Heart left ventricle (tissue), 13 donors: ENCODE results near the gene TOMM5.

Source experiments
- POLR2A ChIP-seq, 2 donors: fragments of 450-650 bp; IDR thresholded peaks; one replicate each; pipeline ENCODE4 v1.6.1; 2017; ENCODE audit warnings: antibody characterized with exemption in 2 of 2, mild to moderate bottlenecking in 2 of 2, moderate library complexity in 2 of 2
- TF ChIP-seq, protein P1 (sequence below), 12 donors: fragments of 200-600 bp; sonication (generic) in 4 of 12; IDR thresholded peaks; one replicate each; pipeline versions ENCODE4 v1.5.0 to v1.8.0; 2018 to 2022; ENCODE audit warnings: antibody characterized with exemption in 12 of 12, mild to moderate bottlenecking in 5 of 12
- donor health status: ischemic (EF 13 %, LVEDD 7.1; RV severe dilation, severe dysfunction).
- donor health status: DM: no; HTN: yes; CAD: no.
- donor health status: DM: no; HTN: no; CAD: no.
- donor health status: ischemic (EF 25% LVEDD 6.9; RV normal size, moderate dysfunction).
- donor health status: ischemic (EF 25% LVEDD 5.7; RV mildly dilated, moderate dysfunction).
- donor health status: ischemic (EF 35%, LVEDD 5.7; RV mildly dilated, moderate dysfunction).
- donor health status: nonischemic (EF 11% LVEDD 7.7; RV severe dilation, severe dysfunction).
- donor health status: DM: yes; HTN: yes; CAD: no.
- donor health status: PGD.
- donor health status: ischemic (EF 29% LVEDD 5.4; RV normal size, mild dysfunction).
- donor health status: nonischemic (EF 23%, LVEDD 6.1; RV moderate dilation, normal function).

DNA sequence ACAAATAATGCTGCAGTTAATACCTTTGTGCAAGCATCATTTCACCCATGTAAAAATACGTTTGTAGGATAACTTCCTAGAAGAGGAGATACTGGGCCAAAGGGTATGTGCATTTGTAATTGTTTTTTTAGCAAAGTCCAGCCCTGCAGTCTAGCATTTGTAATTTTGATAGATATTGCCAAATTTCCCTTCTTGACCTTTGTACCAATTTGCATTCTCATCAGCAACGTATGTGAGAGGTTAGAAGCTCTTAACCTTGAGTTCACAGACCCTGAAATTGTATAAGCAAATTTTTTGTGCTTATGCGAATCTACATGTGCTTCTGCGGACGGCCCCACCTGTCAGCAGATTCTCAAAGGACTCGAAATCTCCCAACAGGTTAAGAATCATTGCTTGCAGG, 18.6 kb upstream of the TOMM5 start:
- TF ChIP-seq, protein P1, sequence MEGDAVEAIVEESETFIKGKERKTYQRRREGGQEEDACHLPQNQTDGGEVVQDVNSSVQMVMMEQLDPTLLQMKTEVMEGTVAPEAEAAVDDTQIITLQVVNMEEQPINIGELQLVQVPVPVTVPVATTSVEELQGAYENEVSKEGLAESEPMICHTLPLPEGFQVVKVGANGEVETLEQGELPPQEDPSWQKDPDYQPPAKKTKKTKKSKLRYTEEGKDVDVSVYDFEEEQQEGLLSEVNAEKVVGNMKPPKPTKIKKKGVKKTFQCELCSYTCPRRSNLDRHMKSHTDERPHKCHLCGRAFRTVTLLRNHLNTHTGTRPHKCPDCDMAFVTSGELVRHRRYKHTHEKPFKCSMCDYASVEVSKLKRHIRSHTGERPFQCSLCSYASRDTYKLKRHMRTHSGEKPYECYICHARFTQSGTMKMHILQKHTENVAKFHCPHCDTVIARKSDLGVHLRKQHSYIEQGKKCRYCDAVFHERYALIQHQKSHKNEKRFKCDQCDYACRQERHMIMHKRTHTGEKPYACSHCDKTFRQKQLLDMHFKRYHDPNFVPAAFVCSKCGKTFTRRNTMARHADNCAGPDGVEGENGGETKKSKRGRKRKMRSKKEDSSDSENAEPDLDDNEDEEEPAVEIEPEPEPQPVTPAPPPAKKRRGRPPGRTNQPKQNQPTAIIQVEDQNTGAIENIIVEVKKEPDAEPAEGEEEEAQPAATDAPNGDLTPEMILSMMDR (IDR thresholded peaks at IDR 0.05), result no peak
- TF ChIP-seq POLR2A (IDR thresholded peaks at IDR 0.05), result no peak
